GF-D8 (cell line): Measurements from ENCODE around the gene ADAMTS14.

Source experiments
- DNase-seq: peaks from one replicate; lab custom pipeline; 2025; lab: John Stamatoyannopoulos, UW

The ADAMTS14 gene

GRCh38 chr10:70729763-70730357, 57.6 kb downstream of the ADAMTS14 start:
- DNase-seq = no peak

- DNase-seq = no peak
Observed at GRCh38 chr10:70730955-70731354, 58.6 kb downstream of the ADAMTS14 start.

DNA sequence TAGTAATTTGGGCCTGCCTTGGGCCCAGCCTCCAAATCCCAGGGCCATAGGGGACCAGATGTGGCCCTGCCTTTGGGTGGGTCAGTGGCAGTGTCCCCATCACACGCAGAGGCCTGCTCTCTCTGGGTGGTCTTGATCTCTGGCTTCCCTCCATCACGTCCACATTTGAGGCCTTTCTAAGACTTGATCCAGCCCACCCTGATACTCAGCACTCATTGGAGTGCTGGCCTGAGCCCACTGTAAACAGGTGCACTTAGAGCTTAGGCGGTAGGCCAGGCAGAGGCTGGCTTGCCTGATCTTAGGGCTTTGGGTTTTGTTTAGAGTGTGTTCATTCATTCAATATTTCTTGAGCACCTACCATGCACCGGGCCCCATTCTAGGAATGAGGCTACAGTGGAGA, 60.3 kb downstream of the ADAMTS14 start:
- no peak for DNase-seq

- no peak for DNase-seq
Observed at GRCh38 chr10:70733051-70733450, 60.7 kb downstream of the ADAMTS14 start.

DNA sequence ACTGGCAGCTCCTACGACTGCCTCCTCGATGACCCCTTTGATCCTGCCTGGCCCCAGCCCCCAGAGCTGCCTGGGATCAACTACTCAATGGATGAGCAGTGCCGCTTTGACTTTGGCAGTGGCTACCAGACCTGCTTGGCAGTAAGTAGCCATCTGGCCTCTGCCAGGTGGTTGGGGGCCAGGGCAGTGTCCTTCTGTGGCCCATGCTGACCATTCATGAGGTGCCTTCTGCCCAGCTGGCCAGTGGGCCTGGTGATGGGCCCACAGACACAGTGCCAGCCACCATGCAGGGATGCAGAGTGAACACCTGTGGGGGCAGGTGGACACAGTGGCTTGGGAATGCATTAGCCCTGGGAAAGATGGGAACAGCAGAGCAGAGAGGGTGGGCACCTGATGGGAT, 62.9 kb downstream of the ADAMTS14 start:
- DNase-seq = no peak

GRCh38 chr10:70736525-70736924, 64.2 kb downstream of the ADAMTS14 start:
- DNase-seq = no peak

GRCh38 chr10:70737250-70737649, 64.9 kb downstream of the ADAMTS14 start:
- no peak for DNase-seq

DNA sequence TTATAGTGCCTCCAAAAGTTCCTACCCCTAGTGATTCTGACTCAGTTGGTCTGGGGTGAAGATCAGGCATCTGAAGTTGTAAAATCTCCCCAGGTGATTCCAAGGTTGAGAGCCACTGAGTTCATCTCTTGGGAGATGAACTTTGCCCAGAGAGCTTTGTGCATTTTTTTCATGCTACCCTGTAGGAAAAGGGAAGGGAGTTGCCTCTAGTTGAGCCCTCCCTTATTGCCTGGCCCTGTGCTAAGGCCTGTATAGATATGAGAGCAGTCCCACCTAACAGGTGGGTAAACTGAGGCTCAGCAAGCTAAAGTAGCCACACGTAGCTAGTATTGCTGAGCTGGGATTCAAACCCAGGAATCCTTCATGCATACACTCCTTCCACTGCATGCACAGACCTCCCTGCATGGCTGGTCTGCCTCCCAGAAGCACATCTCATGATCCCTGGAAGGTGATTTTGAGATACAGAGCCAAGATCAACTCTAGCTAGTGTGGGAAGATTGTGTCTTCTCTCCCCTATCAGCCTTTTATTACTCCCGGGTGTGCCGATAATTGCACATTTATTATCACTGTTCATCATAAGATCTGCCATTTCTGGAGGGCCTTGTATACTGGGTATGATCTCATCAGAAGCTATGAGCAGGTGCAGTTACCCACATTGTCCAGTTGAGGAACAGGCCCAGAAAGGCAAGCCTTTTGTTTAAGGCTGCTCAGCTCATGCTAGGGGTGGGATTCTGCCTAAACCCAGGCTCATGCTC, 65.9 kb downstream of the ADAMTS14 start:
- DNase-seq = no peak

DNA sequence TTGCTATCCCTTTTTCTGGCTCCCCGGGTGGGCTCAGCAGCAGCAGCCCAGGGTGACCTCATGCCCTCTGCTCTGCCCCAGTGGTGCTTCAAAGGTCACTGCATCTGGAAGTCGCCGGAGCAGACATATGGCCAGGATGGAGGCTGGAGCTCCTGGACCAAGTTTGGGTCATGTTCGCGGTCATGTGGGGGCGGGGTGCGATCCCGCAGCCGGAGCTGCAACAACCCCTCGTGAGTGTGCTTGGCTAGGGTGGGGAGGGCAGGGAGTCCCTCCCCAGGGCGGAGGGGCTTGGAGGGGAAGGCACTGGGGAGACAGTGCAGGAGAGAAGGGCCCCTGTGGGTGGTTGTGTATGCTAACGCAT, 66.4 kb downstream of the ADAMTS14 start:
- no peak for DNase-seq

- no peak for DNase-seq
Observed at GRCh38 chr10:70740406-70741288, 68.3 kb downstream of the ADAMTS14 start.

DNA sequence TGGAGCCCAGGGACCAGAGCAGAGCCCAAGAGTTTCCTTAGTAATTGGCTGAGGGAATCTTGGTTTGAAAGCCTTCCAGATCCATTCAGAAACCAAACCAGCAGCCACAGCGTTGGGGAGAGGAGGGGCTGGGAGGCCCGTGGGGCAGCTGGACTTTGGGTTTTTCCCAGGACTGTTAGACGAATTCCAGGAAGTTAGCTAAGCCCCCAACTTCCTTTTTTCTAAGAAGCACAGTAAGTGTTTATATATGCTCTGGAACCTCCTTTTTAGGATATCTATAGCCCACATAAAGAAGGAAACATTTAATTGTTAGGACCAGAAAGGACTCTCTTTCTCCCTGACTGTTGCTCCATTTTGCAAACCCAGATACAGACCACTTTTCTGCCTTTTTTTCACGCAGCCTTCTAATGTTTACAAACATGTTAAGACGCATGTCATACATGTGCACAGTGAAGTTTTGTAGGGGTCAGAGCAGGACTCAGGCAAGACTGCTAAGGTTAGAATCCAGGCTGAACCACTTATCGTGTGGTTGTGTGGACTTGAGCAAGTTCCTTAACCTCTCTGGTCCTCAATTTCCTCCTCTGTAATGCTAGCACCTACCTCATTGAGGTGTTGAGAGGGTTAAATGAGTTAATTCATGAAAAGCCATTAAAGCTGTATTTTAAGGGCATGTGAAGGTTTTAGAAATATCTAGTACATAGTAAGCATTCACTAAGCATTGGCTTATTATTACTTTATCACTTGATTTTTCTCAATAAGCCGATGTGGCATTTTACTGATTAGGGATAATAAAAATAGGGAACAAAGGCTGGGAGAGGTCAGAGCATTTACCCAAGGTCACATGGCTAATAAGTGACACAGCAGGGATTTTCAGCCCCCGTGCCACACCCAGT, 70.5 kb downstream of the ADAMTS14 start:
- DNase-seq = peak; percentile 89

- DNase-seq = no peak
Observed at GRCh38 chr10:70743430-70743788, 71.1 kb downstream of the ADAMTS14 start.

DNA sequence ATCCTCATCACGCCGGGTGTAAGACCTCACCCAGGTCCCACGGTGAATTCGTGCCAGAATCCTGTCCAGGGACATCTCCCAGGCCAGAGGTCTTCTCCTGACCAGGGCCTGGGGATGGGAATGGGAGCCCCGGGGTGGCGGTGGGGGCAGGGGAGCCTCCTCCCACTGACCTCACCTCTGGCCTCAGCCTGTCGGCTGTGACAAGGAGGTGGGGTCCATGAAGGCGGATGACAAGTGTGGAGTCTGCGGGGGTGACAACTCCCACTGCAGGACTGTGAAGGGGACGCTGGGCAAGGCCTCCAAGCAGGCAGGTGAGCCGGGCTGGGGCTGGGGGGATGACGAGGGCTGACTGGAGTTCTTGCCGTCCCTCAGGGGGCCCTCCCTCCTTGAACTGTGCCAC, 71.6 kb downstream of the ADAMTS14 start:
- no peak for DNase-seq

DNA sequence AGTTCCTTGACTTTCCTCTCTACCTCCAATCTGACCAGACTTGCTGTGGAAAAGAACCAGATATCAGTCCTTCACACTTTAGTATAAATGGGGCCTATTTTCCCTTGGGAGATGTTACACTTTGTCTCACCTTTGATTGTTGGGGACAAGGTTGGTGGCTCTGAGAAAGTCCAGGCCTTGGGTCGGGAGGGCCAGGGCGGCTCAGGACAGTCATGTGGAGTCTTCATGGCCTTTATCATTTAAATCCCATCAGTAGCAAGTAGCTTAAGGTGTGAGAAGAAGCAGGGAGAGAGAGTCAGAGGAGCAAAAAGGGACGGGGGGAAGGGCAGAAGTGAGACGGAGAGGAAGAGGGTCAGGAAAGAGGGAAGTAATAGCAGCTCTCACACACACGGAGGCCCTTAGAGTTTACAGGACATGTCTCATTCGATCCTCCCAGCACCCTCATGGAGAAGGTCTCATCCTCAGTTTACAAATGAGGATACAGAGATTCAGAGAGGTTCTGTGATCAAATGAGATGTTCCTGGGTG, 72.4 kb downstream of the ADAMTS14 start:
- peak; percentile 36 for DNase-seq

- DNase-seq = no peak
Observed at GRCh38 chr10:70745555-70745954, 73.2 kb downstream of the ADAMTS14 start.

DNA sequence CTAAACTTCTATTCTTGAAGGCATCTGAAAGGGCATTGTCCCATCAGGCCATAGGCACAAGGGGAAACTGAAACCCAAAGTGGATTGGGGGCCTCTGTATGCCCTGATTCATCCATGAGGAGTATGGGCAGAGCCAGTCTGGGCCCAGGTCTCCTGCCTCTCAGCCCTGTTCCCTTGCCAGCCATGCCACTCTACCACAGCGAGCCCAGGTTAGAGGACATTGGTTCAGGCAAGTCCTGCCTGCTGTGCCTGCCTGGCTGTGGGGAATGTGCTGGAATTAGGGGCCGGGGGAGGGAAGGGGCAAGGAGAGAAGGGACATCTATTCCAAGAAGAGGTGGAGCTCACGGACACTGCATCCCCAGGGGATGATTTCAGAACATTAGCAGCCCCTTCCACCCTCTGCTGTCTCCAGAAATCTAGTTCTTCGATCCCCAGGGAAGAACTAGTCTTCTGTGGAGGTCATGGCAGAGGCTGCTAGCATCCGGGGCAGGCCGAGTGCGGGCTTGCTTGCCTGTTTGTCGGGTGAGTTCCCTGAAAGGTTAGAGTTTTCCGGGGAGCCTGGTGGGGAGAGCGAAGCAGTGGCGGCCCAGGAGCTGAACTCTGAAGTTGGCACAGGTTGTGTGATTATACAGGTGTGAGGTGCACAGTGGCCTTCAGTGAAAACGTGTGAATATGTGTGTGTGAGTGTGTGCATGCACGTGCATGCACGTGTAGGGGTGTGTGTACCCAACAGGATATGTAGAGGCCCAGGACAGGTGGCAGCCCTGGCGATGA, 75.1 kb downstream of the ADAMTS14 start:
- DNase-seq = no peak

GRCh38 chr10:70748305-70748704, 76.0 kb downstream of the ADAMTS14 start:
- DNase-seq = no peak

GRCh38 chr10:70748801-70749573, 76.7 kb downstream of the ADAMTS14 start:
- no peak for DNase-seq

- no peak for DNase-seq
Observed at GRCh38 chr10:70749756-70750155, 77.5 kb downstream of the ADAMTS14 start.

DNA sequence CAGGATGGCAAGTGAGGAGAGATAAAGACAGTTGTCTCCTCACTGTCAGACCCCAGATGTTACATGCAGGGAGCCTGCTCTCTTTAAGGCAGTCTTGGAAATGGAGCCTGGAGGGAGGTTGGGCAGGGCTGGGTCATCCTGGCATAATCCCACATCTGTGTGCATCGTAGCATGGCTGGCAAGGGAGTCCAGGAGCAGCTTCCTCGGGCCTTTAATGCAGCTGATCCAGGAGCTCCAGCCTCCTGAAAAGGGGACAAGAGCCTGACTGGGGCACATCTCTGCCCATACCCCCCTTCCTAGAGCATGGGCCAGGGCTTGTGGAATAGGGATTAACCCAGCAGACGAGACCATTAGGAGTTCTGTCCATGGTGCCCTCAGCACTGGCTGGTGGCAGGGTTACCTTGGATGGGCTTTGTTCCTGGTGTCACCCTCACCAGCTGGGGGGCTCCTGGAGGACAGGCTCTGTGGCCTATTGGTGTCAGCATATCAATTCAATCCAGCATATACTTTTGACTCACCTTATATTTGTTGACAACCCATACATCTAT, 77.9 kb downstream of the ADAMTS14 start:
- no peak for DNase-seq
